Measurements from ENCODE around the gene NANP. TPM values are rescaled to one million over a fixed set of nuclear protein-coding genes. Genes with fewer than 3 reads are reported as not detected.

Gene NANP
- total RNA-seq, 1 donor from 2014 or later, result 3.7 TPM

GRCh38 chr20:25576783-25577530, 46.9 kb downstream of the NANP start:
- H3K27me3 ChIP-seq, result no peaks in the 10 kb centered on the region
- TF ChIP-seq CTCF (IDR thresholded peaks at IDR 0.05), result no peak
- TF ChIP-seq POLR2AphosphoS5 (IDR thresholded peaks at IDR 0.05; ENCODE audit: insufficient read depth in 1 of 2, low read depth in 1 of 2), result no peak
- no peak for TF ChIP-seq POLR2A (IDR thresholded peaks at IDR 0.05)
- H3K27ac ChIP-seq, result no peak overlapping the region
- no peaks in the 10 kb centered on the region for H3K4me1 ChIP-seq
- DNase-seq (ENCODE audit: extremely low spot score in 2 of 2), result no peak
- H3K4me3 ChIP-seq, result no peak overlapping the region
- H3K9me3 ChIP-seq, result no peaks in the 10 kb centered on the region
- H3K36me3 ChIP-seq, result no peaks in the 10 kb centered on the region
- intact Hi-C loops (cut with DNase I), result no loop called here

DNA sequence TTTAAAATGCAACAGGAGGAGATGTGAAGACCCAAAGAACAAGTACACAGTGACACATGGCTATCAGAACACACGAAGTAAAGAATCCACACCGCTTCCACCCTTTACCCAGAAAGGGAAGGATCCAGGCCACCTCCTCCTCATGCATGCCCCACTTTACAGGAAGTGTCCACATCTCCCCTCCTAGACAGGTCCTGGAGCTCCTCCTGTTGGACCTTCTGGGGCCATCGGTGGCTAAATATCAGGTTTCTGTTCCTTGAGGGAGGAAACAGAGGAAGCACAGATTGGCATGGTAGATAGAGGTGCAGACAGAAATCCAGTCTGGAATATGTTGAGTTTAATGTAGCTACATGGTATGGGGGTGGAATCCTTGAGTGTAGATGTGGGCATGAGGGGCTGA, 49.4 kb downstream of the NANP start:
- intact Hi-C loops (cut with DNase I), result no loop called here
- H3K4me1 ChIP-seq, result no peaks in the 10 kb centered on the region
- no peak for TF ChIP-seq POLR2AphosphoS5 (IDR thresholded peaks at IDR 0.05; ENCODE audit: insufficient read depth in 1 of 2, low read depth in 1 of 2)
- no peak for TF ChIP-seq POLR2A (IDR thresholded peaks at IDR 0.05)
- no peak for TF ChIP-seq CTCF (IDR thresholded peaks at IDR 0.05)
- DNase-seq (ENCODE audit: extremely low spot score in 2 of 2), result no peak
- H3K9me3 ChIP-seq, result no peaks in the 10 kb centered on the region
- H3K36me3 ChIP-seq, result no peaks in the 10 kb centered on the region
- H3K4me3 ChIP-seq, result no peak overlapping the region
- no peaks in the 10 kb centered on the region for H3K27me3 ChIP-seq
- H3K27ac ChIP-seq, result no peak overlapping the region

DNA sequence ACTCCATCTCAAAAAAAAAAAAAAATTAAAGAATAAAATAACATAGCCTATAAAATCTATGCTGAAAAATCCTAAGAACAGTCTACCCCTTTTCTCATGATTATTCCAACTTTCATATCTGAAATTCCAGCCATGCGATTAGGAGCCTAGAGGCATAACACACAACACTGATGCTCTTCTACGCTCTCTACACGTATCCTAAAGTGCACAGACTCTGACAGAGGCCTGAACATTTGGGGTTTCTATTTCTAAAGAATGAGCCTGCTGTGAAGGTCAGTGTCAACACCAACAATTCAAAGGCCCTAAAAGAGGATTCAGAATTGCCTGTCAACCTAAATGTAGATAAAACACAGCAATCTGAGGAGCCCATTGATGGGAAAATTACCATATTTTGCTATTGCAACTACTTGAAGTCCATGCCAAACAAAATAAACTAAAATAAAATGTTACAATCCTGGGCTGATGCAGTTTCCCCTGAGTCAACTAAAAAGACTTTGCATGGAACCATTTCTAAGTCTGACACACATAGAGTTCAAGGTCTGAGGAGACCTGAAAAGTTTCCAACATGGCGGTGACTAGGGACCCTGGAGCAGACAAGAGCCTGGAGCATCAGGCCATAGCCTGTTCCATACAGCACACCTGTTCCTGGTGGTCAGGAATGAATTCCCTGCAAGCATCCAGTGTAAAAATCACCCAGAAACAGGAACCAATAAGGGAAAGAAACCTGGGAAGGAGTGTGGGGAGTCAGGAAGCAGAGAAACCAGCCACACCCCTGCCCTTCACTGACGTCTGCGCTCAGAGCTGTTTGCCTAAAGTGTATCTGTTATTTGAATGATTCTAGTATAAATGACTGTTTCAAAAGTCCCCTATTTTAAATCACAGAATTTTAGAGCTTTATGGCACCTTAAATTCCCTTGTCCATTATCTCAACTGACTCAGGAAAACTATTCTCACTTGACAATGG, 50.2 kb downstream of the NANP start:
- no peak overlapping the region for H3K27ac ChIP-seq
- no peak for DNase-seq (ENCODE audit: extremely low spot score in 2 of 2)
- H3K4me1 ChIP-seq, result no peaks in the 10 kb centered on the region
- H3K27me3 ChIP-seq, result no peaks in the 10 kb centered on the region
- no peaks in the 10 kb centered on the region for H3K9me3 ChIP-seq
- H3K4me3 ChIP-seq, result no peak overlapping the region
- intact Hi-C loops (cut with DNase I), result no loop called here
- no peak for TF ChIP-seq POLR2AphosphoS5 (IDR thresholded peaks at IDR 0.05; ENCODE audit: insufficient read depth in 1 of 2, low read depth in 1 of 2)
- no peak for TF ChIP-seq POLR2A (IDR thresholded peaks at IDR 0.05)
- TF ChIP-seq CTCF (IDR thresholded peaks at IDR 0.05), result no peak
- no peaks in the 10 kb centered on the region for H3K36me3 ChIP-seq

GRCh38 chr20:25571817-25572216, 52.0 kb downstream of the NANP start:
- no peak overlapping the region for H3K4me3 ChIP-seq
- intact Hi-C loops (cut with DNase I), result no loop called here
- no peak for DNase-seq (ENCODE audit: extremely low spot score in 2 of 2)
- TF ChIP-seq POLR2A (IDR thresholded peaks at IDR 0.05), result no peak
- TF ChIP-seq POLR2AphosphoS5 (IDR thresholded peaks at IDR 0.05; ENCODE audit: insufficient read depth in 1 of 2, low read depth in 1 of 2), result no peak
- no peak for TF ChIP-seq CTCF (IDR thresholded peaks at IDR 0.05)
- H3K27ac ChIP-seq, result no peak overlapping the region
- no peaks in the 10 kb centered on the region for H3K27me3 ChIP-seq
- no peaks in the 10 kb centered on the region for H3K36me3 ChIP-seq
- no peaks in the 10 kb centered on the region for H3K9me3 ChIP-seq
- no peaks in the 10 kb centered on the region for H3K4me1 ChIP-seq
